Lung (tissue), 12 donors: ENCODE data around the gene MED13L. TPM values are rescaled to one million over a fixed set of nuclear protein-coding genes. Genes with fewer than 3 reads are reported as not detected.
"Not testable (repeated sequence)": the region's sequence is repeated elsewhere in the genome, so short reads cannot be mapped to it uniquely, and the experiment has no call there.

Source experiments
- ATAC-seq: fragments of 200-7000 bp; cut with Tn5 transposase; one replicate; pipeline ENCODE4 v1.9.1; 2020; ENCODE audit warnings: moderate number of reproducible peaks; ENCODE audit not compliant: insufficient read depth, low FRiP score
- DNase-seq, 3 donors: peaks; one replicate each; pipeline ENCODE4 v3.0.0-alpha.2; 2013 to 2017
- H3K27ac ChIP-seq, 2 donors: one replicate each; pipeline ENCODE4 v1.5.1; 2013; ENCODE audit warnings: mild to moderate bottlenecking in 2 of 2, moderate library complexity in 2 of 2, control low read depth in 1 of 2, inconsistent platforms in 1 of 2, low read depth in 1 of 2, low read length in 1 of 2
- H3K27me3 ChIP-seq, 3 donors: one replicate each; pipeline ENCODE4 v1.5.1; 2013; ENCODE audit warnings: low read length in 2 of 3; ENCODE audit not compliant: control insufficient read depth in 3 of 3, insufficient read depth in 3 of 3
- H3K36me3 ChIP-seq, 4 donors: one replicate each; pipeline ENCODE4 v1.5.1; 2013; ENCODE audit warnings: low read length in 4 of 4, mild to moderate bottlenecking in 1 of 4, moderate library complexity in 1 of 4; ENCODE audit not compliant: control insufficient read depth in 4 of 4, insufficient read depth in 4 of 4
- H3K4me1 ChIP-seq, 5 donors: one replicate each; pipeline ENCODE4 v1.5.1; 2013; ENCODE audit warnings: low read length in 5 of 5, mild to moderate bottlenecking in 2 of 5, moderate library complexity in 1 of 5; ENCODE audit not compliant: control insufficient read depth in 5 of 5, insufficient read depth in 5 of 5
- H3K4me3 ChIP-seq: one replicate; pipeline ENCODE4 v1.5.1; 2013; ENCODE audit warnings: mild to moderate bottlenecking, control low read depth, moderate library complexity
- H3K9ac ChIP-seq, 2 donors: one replicate each; pipeline ENCODE4 v1.5.1; 2013; ENCODE audit warnings: low read length in 2 of 2, control low read depth in 1 of 2; ENCODE audit not compliant: insufficient read depth in 1 of 2
- H3K9me3 ChIP-seq, 4 donors: one replicate each; pipeline ENCODE4 v1.5.1; 2013; ENCODE audit warnings: low read length in 3 of 4, mild to moderate bottlenecking in 1 of 4, moderate library complexity in 1 of 4; ENCODE audit not compliant: control insufficient read depth in 4 of 4, insufficient read depth in 3 of 4
- CTCF ChIP-seq: IDR thresholded peaks from 2 replicates; pipeline ENCODE4 v1.5.1; 2012; ENCODE audit warnings: mild to moderate bottlenecking; ENCODE audit errors: control extremely low read depth, extremely low read depth
- WGBS, 2 donors: extraction: QIAGEN DNeasy Blood & Tissue Kit; methylation state at CpG; one replicate each; pipeline ENCODE4 v1.1.7; 2013; 5-methylcytosine and 5-hydroxymethylcytosine counted together
- polyA plus RNA-seq, 2 donors: library from polyadenylated mRNA; stranded (reverse); fragments of 200-250 nt; gene quantifications; one replicate each; pipeline ENCODE4 v1.2.1, GENCODE V29; 2013
- total RNA-seq, 2 donors: library from RNA; depleted of rRNA in 1 of 2; stranded (reverse); fragments of >200 nt in 1 of 2; gene quantifications; one replicate each; pipeline ENCODE4 v1.2.1, GENCODE V29; 2014 to 2021
- donor health status: control.
- donor health status: control.
- donor health status: Bipolar disorder and iron deficiency.
- donor health status: healthy.
- donor health status: DM: yes; HTN: yes; CAD: no.

MED13L gene
- total and polyA plus RNA-seq, 4 donors: 18.2 to 329 (median 71.4) TPM

- 93 to 94% methylated on average over 2 of the region's 2 CpGs for WGBS, 2 donors
- H3K4me3 ChIP-seq: no peak overlapping the region
- H3K9me3 ChIP-seq: no peaks in the 10 kb centered on the region
- no peak overlapping the region for H3K27ac ChIP-seq
- TF ChIP-seq CTCF: no peak
- no peaks in the 10 kb centered on the region for H3K27me3 ChIP-seq
- no peak overlapping the region for H3K9ac ChIP-seq
- ATAC-seq (no peak), DNase-seq (no peak)
- H3K4me1 ChIP-seq: peaks cover 0 to 15% (median 4%) of the 10 kb centered on the region in 5 donors
- no peaks in the 10 kb centered on the region for H3K36me3 ChIP-seq
Measured at GRCh38 chr12:116039081-116039480, 238.4 kb downstream of the MED13L start.

- DNase-seq: no peak
- Histone ChIP-seq H3K36me3 (no peaks in the 10 kb centered on the region), H3K27me3 (no peaks in the 10 kb centered on the region), H3K27ac (no peak overlapping the region), H3K9me3 (no peaks in the 10 kb centered on the region), H3K4me3 (no peak overlapping the region), H3K9ac (no peak overlapping the region), H3K4me1 (peaks cover 0 to 10% (median 3%) of the 10 kb centered on the region in 5 donors)
- no peak for ATAC-seq
- TF ChIP-seq CTCF: no peak
- 81 to 86% methylated on average over 6 of the region's 6 CpGs for WGBS, 2 donors
Measured at GRCh38 chr12:116037941-116038837, 239.3 kb downstream of the MED13L start.

- H3K27ac ChIP-seq: no peak overlapping the region
- ATAC-seq (no peak), DNase-seq (no peak)
- H3K27me3 ChIP-seq: no peaks in the 10 kb centered on the region
- 60 to 65% methylated on average over 3 of the region's 3 CpGs for WGBS, 2 donors
- no peaks in the 10 kb centered on the region for H3K9me3 ChIP-seq
- H3K9ac ChIP-seq: no peak overlapping the region
- no peak for TF ChIP-seq CTCF
- peaks cover 0 to 4% (median 3%) of the 10 kb centered on the region in 5 donors for H3K4me1 ChIP-seq
- H3K4me3 ChIP-seq: no peak overlapping the region
- no peaks in the 10 kb centered on the region for H3K36me3 ChIP-seq
Measured at GRCh38 chr12:116033765-116034164, 243.7 kb downstream of the MED13L start.

- WGBS, 2 donors: 96 to 99% methylated on average over 4 of the region's 4 CpGs
- DNase-seq, H3K9me3 ChIP-seq, H3K36me3 ChIP-seq, H3K9ac ChIP-seq, H3K4me1 ChIP-seq, H3K4me3 ChIP-seq, ATAC-seq, H3K27ac ChIP-seq, H3K27me3 ChIP-seq: not testable (repeated sequence)
Measured at GRCh38 chr12:116031624-116032023, 245.9 kb downstream of the MED13L start.
